NCI-H1048 (cell line): ENCODE data around the gene MUC20.
"Not testable (repeated sequence)": the region's sequence is repeated elsewhere in the genome, so short reads cannot be mapped to it uniquely, and the experiment has no call there.

Experiments
- DNase-seq: peaks from one replicate; lab custom pipeline; 2025; lab: John Stamatoyannopoulos, UW

Gene MUC20

GRCh38 chr3:195693428-195694216 is 27.2 kb upstream of the MUC20 start:
- DNase-seq, result no peak

GRCh38 chr3:195694217-195695076 is 26.3 kb upstream of the MUC20 start:
- DNase-seq, result not testable (repeated sequence)

- DNase-seq, result no peak
Observed at GRCh38 chr3:195696632-195697278, 24.0 kb upstream of the MUC20 start.

GRCh38 chr3:195697582-195698324 is 23.0 kb upstream of the MUC20 start:
- DNase-seq, result no peak

DNA sequence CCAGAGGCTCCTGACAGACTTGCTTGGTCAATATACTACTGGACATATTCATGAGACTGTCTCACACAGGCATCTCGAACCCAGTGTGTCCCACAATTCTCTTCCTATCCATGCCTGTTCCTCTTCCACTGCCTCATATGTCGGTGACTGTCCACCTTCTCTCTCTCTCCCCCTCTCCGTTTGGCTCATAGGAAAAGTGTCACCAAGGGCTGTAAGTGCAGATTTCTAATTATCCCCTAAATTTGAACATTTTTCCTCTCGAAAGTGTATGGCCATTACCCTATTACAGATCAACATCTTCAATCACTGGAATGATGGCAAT is 22.5 kb upstream of the MUC20 start:
- DNase-seq, result no peak

DNA sequence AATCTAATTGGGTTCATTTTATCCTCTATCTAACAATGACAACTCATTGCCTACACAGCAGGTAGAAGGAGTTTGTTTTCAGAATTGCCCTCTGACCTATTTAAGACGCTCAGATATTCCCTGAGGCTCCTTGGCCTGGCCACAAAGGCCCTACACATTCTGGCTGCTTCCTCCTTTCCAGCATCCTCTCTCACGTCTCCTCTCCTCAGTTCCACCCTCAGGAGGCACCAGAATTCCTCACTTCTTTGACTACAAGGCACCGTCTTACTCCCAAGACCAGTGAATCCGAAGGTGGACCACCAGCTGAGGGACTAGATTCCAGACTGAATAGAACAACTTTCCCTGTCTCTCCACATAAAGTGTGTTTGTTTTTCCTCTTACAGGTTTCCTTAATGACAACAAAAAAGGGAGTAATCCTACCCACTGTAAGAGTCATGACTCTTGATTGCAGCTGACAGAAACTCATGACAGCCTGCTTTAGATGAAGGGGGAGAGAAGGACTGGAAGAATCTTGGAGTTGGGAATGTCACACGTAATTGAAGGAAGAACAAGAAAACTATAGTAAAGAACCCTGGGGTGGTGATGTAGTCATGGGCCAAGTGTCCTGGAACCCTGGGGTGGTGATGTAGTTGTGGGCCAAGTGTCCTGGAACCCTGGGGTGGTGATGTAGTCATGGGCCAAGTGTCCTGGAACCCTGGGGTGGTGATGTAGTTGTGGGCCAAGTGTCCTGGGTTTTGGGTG is 22.0 kb upstream of the MUC20 start:
- DNase-seq, result no peak

DNA sequence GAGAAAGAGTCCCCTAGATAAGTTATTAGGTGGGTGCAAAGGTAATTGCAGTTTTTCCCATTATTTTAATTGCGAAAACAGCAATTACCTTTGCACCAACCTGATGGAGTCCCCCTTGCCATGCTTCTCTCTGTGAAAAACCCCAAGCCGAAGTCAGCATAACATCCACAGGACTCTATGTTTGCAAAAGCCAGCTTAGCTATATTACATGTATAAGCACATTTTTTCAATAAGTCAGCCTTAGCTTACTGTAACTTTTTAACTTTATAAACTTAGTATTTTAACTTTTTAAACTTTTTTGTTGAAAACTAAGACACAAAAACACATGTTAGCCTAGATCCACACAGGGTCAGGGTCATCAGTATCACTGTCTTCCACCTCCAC is 21.4 kb upstream of the MUC20 start:
- DNase-seq, result no peak

- no peak for DNase-seq
Observed at GRCh38 chr3:195699860-195700259, 20.9 kb upstream of the MUC20 start.

DNA sequence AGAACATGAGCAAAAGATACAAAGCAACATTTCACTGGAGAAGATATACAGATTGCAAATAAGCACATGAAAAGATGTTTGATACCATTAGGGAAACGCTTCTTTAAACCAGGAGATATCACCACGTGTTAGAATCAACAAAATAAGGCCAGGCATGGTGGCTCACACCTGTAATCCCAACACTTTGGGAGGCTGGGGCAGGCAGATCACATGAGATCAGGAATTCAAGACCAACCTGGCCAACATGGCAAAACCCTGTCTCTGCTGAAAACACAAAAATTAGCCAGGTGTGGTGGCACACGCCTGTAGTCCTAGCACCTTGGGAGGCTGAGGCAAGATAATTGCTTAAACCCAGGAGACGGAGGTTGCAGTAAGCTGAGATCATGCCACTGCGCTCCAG is 20.5 kb upstream of the MUC20 start:
- DNase-seq, result no peak

- DNase-seq, result no peak
Observed at GRCh38 chr3:195701042-195701915, 19.5 kb upstream of the MUC20 start.

DNA sequence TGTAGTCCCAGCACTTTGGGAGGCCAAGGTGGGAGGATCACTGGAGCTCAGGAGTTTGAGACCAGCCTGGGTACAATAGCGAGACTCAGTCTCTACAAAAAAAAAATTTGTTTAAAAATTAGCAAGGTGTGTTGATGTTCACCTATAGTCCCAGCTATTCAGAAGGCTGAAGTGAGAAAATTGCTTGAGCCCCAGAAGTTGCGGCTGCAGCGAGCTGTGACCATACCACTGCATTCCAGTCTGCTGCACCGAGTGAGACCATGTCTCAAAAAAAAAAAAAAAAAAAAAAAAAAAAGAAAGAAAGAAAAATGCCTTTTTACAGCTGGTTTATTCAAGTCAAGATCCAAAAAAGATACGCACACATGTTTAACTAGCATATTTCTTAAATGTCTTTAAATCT is 17.0 kb upstream of the MUC20 start:
- no peak for DNase-seq

GRCh38 chr3:195704433-195704999 is 16.3 kb upstream of the MUC20 start:
- DNase-seq, result no peak

DNA sequence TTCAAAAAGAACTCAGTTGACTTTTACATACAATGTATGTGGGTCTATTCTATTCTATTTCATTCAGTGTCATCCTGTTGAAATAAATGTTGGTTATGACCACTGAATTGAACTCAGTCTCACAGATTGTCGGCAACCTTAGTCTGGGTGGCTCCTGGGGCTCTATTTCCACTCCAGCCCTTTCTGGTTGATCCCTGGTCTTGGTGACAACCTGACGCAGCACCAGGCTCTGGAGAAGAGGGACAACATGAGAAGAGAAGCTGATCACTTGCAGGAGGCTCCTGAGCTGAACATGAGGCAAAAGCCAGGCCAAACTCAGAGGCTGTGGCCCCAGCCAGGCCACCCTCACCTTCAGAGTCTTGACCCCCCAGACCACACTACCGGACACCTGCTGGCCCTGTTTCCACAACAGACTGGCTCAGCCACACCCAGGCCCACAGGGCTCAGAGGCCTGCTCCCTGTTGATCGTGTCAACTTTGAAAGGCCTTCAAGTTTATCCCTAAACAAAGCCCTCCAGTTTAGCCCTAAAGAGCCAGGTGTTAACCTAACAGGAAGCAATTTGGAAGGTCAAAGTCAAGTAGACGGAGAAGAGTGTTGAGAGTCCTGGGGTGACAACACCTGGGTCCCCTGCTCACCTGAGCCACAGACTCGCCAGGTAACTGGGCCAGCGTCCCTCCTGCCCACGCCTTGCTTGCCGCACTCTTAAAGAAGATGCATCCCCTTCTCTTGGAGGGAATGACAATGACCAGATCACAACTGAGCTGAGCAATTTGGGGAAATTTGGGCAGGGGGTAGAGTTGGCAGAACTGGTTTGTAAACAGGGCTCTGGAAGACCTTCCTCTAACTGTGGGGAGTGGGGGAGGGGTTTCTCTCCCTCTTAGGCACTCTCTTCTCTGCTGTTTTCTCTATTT is 15.4 kb upstream of the MUC20 start:
- no peak for DNase-seq

DNA sequence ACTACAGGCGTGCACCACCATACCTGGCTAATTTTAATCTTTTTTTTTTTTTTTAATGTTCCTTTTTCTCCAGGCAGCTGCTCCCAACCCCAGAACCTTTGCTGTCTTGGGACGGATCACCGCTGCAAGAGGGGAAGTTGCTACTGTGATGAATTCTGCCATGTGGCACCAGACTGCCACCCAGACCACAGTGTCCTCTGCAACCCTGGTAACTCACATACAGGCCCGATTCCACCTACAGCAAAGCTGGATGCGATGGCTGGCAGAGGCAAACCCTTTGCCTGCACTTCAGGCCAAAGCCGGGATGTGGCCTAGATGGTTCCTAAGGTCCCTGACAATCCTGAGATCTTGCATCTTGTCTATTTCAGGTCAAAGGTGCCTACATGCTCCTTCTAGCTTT is 12.7 kb upstream of the MUC20 start:
- no peak for DNase-seq

- no peak for DNase-seq
Observed at GRCh38 chr3:195708626-195709481, 11.9 kb upstream of the MUC20 start.

GRCh38 chr3:195709676-195710085 is 11.1 kb upstream of the MUC20 start:
- no peak for DNase-seq

DNA sequence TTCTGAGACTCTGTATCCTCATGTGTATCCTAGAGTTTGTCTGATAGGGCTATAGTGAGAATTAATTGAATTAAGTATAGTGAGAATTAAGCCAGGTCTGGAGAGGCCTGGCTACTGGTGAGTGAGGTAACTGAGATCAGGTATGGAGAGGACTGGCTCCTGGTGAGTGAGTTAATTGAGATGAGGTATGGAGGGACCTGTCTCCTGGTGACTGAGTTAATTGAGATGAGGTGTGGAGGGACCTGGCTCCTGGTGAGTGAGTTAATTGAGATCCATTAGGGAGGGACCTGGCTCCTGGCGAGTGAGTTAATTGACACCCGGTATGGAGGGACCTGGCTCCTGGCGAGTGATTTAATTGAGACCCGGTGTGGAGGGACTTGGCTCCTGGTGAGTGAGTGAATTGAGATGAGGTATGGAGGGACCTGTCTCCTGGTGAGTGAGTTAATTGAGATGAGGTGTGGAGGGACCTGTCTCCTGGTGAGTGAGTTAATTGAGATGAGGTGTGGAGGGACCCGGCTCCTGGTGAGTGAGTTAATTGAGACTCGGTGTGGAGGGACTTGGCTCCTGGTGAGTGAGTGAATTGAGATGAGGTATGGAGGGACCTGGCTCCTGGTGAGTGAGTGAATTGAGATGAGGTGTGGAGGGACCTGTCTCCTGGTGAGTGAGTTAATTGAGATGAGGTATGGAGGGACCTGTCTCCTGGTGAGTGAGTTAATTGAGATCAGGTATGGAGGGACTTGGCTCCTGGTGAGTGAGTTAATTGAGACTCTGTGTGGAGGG is 10.5 kb upstream of the MUC20 start:
- DNase-seq, result not testable (repeated sequence)
